HG03196 (cell line): ENCODE data around the gene KLHL17.

Experiments used
- ATAC-seq: cut with Tn5 transposase; IDR thresholded peaks from one replicate; pipeline ENCODE4 v1.9.1; 2021; ENCODE audit not compliant: unreplicated experiment

KLHL17 gene

GRCh38 chr1:960363-961131 lies at the start of gene KLHL17:
Gene KLHL17 (plus strand): TSS chr1:960584. CDS start chr1:960694, 110 bp downstream.
- ATAC-seq: no peak

- ATAC-seq: no peak
Measured at GRCh38 chr1:910881-911721, 49.3 kb upstream of the KLHL17 start.

GRCh38 chr1:911875-912739 lies 48.3 kb upstream of the KLHL17 start:
- no peak for ATAC-seq

GRCh38 chr1:912740-913301 lies 47.6 kb upstream of the KLHL17 start:
- no peak for ATAC-seq

GRCh38 chr1:913491-914130 lies 46.8 kb upstream of the KLHL17 start:
- no peak for ATAC-seq

GRCh38 chr1:914131-914890 lies 46.1 kb upstream of the KLHL17 start:
- ATAC-seq: no peak

- no peak for ATAC-seq
Measured at GRCh38 chr1:914891-915280, 45.5 kb upstream of the KLHL17 start.

GRCh38 chr1:915295-916172 lies 44.9 kb upstream of the KLHL17 start:
- no peak for ATAC-seq

- no peak for ATAC-seq
Measured at GRCh38 chr1:916173-917075, 44.0 kb upstream of the KLHL17 start.

- no peak for ATAC-seq
Measured at GRCh38 chr1:917076-917459, 43.3 kb upstream of the KLHL17 start.

- ATAC-seq: no peak
Measured at GRCh38 chr1:917466-918091, 42.8 kb upstream of the KLHL17 start.

- no peak for ATAC-seq
Measured at GRCh38 chr1:918353-918752, 42.0 kb upstream of the KLHL17 start.

GRCh38 chr1:918843-919242 lies 41.5 kb upstream of the KLHL17 start:
- ATAC-seq: no peak

GRCh38 chr1:919271-919872 lies 41.0 kb upstream of the KLHL17 start:
- ATAC-seq: no peak

GRCh38 chr1:920010-920409 lies 40.4 kb upstream of the KLHL17 start:
- ATAC-seq: no peak

GRCh38 chr1:920521-920920 lies 39.9 kb upstream of the KLHL17 start:
- no peak for ATAC-seq
